HL-60 (cell line): ENCODE data around the gene PRKCD.

Source experiments
- TF ChIP-seq, protein P1 (sequence below): IDR thresholded peaks from one replicate; pipeline ENCODE4 v1.5.1; 2011; ENCODE audit warnings: low read length, control low read depth, inconsistent platforms; ENCODE audit not compliant: insufficient read depth
- TF ChIP-seq, protein P2 (sequence below): IDR thresholded peaks from 2 replicates; pipeline ENCODE4 v1.6.1; 2012; ENCODE audit warnings: low read depth; ENCODE audit not compliant: insufficient replicate concordance

GRCh38 chr3:53198256-53198977 is 37.4 kb downstream of the PRKCD start:
- TF ChIP-seq, protein P1, sequence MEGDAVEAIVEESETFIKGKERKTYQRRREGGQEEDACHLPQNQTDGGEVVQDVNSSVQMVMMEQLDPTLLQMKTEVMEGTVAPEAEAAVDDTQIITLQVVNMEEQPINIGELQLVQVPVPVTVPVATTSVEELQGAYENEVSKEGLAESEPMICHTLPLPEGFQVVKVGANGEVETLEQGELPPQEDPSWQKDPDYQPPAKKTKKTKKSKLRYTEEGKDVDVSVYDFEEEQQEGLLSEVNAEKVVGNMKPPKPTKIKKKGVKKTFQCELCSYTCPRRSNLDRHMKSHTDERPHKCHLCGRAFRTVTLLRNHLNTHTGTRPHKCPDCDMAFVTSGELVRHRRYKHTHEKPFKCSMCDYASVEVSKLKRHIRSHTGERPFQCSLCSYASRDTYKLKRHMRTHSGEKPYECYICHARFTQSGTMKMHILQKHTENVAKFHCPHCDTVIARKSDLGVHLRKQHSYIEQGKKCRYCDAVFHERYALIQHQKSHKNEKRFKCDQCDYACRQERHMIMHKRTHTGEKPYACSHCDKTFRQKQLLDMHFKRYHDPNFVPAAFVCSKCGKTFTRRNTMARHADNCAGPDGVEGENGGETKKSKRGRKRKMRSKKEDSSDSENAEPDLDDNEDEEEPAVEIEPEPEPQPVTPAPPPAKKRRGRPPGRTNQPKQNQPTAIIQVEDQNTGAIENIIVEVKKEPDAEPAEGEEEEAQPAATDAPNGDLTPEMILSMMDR: no peak
- TF ChIP-seq, protein P2, sequence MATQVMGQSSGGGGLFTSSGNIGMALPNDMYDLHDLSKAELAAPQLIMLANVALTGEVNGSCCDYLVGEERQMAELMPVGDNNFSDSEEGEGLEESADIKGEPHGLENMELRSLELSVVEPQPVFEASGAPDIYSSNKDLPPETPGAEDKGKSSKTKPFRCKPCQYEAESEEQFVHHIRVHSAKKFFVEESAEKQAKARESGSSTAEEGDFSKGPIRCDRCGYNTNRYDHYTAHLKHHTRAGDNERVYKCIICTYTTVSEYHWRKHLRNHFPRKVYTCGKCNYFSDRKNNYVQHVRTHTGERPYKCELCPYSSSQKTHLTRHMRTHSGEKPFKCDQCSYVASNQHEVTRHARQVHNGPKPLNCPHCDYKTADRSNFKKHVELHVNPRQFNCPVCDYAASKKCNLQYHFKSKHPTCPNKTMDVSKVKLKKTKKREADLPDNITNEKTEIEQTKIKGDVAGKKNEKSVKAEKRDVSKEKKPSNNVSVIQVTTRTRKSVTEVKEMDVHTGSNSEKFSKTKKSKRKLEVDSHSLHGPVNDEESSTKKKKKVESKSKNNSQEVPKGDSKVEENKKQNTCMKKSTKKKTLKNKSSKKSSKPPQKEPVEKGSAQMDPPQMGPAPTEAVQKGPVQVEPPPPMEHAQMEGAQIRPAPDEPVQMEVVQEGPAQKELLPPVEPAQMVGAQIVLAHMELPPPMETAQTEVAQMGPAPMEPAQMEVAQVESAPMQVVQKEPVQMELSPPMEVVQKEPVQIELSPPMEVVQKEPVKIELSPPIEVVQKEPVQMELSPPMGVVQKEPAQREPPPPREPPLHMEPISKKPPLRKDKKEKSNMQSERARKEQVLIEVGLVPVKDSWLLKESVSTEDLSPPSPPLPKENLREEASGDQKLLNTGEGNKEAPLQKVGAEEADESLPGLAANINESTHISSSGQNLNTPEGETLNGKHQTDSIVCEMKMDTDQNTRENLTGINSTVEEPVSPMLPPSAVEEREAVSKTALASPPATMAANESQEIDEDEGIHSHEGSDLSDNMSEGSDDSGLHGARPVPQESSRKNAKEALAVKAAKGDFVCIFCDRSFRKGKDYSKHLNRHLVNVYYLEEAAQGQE: no peak
